Astrocyte (in vitro differentiated cells and primary cell): ENCODE data around the gene TNFSF11. TPM values are rescaled to one million over a fixed set of nuclear protein-coding genes. Genes with fewer than 3 reads are reported as not detected.

Experiments
- DNase-seq: peaks from one replicate; pipeline ENCODE4 v3.0.0-alpha.2; 2010; ENCODE audit warnings: low read depth
- FAIRE-seq: peaks from 2 replicates; lab custom pipeline; 2011; peaks lifted over from hg19 to GRCh38; lab: Jason Lieb, UNC
- H2AFZ ChIP-seq: 2 replicates; pipeline ENCODE4 v1.6.0; 2012; ENCODE audit warnings: low read depth, low read length, inconsistent platforms
- H3K27ac ChIP-seq: 2 replicates; pipeline ENCODE4 v1.5.1; 2011; ENCODE audit warnings: low read depth, low read length, inconsistent platforms
- H3K27me3 ChIP-seq: 2 replicates; pipeline ENCODE4 v1.6.0; 2011; ENCODE audit warnings: low read length, inconsistent platforms; ENCODE audit not compliant: insufficient read depth
- H3K36me3 ChIP-seq: 2 replicates; pipeline ENCODE4 v1.5.1; 2011; ENCODE audit warnings: low read length, inconsistent platforms; ENCODE audit not compliant: insufficient read depth
- H3K4me1 ChIP-seq: 2 replicates; pipeline ENCODE4 v1.5.1; 2011; ENCODE audit warnings: low read length, inconsistent platforms; ENCODE audit not compliant: insufficient read depth
- H3K4me2 ChIP-seq: 2 replicates; pipeline ENCODE4 v1.6.0; 2012; ENCODE audit warnings: low read length, inconsistent platforms
- H3K4me3 ChIP-seq: 2 replicates; pipeline ENCODE4 v1.5.1; 2011; ENCODE audit warnings: low read depth, mild to moderate bottlenecking, low read length, inconsistent platforms; ENCODE audit not compliant: insufficient read depth
- H3K79me2 ChIP-seq: 2 replicates; pipeline ENCODE4 v1.6.0; 2012; ENCODE audit warnings: mild to moderate bottlenecking, low read length, inconsistent platforms; ENCODE audit not compliant: insufficient read depth
- H3K9ac ChIP-seq: 2 replicates; pipeline ENCODE4 v1.6.0; 2012; ENCODE audit warnings: mild to moderate bottlenecking, low read length, inconsistent platforms
- H3K9me3 ChIP-seq: 2 replicates; pipeline ENCODE4 v1.5.1; 2012; ENCODE audit warnings: low read depth, mild to moderate bottlenecking, low read length, inconsistent platforms; ENCODE audit not compliant: insufficient read depth
- H4K20me1 ChIP-seq: 2 replicates; pipeline ENCODE4 v1.6.0; 2012; ENCODE audit warnings: low read length, inconsistent platforms; ENCODE audit not compliant: insufficient read depth
- H3K27ac Mint-ChIP-seq: one replicate; pipeline ENCODE4 v1.8.0; 2021; ENCODE audit warnings: mild to moderate bottlenecking, mixed read lengths; ENCODE audit not compliant: unreplicated experiment
- H3K27me3 Mint-ChIP-seq: one replicate; pipeline ENCODE4 v1.8.0; 2021; ENCODE audit warnings: low read depth, mixed read lengths; ENCODE audit not compliant: unreplicated experiment
- H3K36me3 Mint-ChIP-seq: one replicate; pipeline ENCODE4 v1.8.0; 2021; ENCODE audit warnings: low read depth, mixed read lengths; ENCODE audit not compliant: unreplicated experiment
- H3K4me1 Mint-ChIP-seq: one replicate; pipeline ENCODE4 v1.8.0; 2021; ENCODE audit warnings: low read depth, mixed read lengths; ENCODE audit not compliant: unreplicated experiment
- H3K4me3 Mint-ChIP-seq: one replicate; pipeline ENCODE4 v1.8.0; 2021; ENCODE audit warnings: mild to moderate bottlenecking, moderate library complexity, mixed read lengths; ENCODE audit not compliant: unreplicated experiment
- H3K9me3 Mint-ChIP-seq: one replicate; pipeline ENCODE4 v1.8.0; 2021; ENCODE audit warnings: mild to moderate bottlenecking, mixed read lengths; ENCODE audit not compliant: unreplicated experiment
- CTCF ChIP-seq: IDR thresholded peaks from 2 replicates; pipeline ENCODE4 v1.5.1; 2011; ENCODE audit warnings: low read depth, mild to moderate bottlenecking, inconsistent platforms, low read length, moderate library complexity; ENCODE audit not compliant: insufficient read depth
- EZH2 ChIP-seq: IDR thresholded peaks from 2 replicates; pipeline ENCODE4 v1.6.1; 2012; ENCODE audit warnings: mild to moderate bottlenecking, low read length, inconsistent platforms; ENCODE audit not compliant: insufficient read depth
- total RNA-seq: library from RNA; stranded (reverse); gene quantifications from 2 replicates; pipeline ENCODE4 v1.2.1, GENCODE V29; 2021

The TNFSF11 gene
- total RNA-seq, 1 donor from 2014 or later, result not detected

DNA sequence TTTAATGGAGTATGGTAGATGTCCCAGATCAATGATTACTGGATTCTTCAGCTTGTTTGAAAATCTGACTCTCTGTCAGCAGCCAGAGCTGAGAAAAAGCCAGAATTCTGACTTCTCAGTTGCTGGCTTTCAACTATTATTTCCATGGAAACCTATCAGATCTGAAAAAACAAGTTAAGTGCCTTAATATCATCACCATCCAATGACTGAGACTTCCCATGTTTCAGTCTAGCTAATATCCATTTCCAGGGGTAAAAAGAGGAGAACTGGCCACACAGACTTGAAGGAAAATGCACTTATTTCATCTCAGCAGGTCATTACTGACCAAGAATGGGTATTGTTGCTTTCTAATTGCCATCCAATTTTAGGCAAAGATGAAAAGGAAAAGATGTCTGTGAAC is 75.2 kb downstream of the TNFSF11 start:
- Histone ChIP-seq H3K79me2 (no peaks in the 10 kb centered on the region), H3K9me3 (no peaks in the 10 kb centered on the region), H2AFZ (no peak overlapping the region), H4K20me1 (no peaks in the 10 kb centered on the region), H3K4me3 (no peak overlapping the region), H3K27me3 (peaks cover 6% of the 10 kb centered on the region), H3K4me1 (no peaks in the 10 kb centered on the region), H3K27ac (no peak overlapping the region), H3K4me2 (no peak overlapping the region), H3K9ac (no peak overlapping the region), H3K36me3 (no peaks in the 10 kb centered on the region)
- Mint-ChIP-seq H3K27me3 (peaks cover 4% of the 10 kb centered on the region), H3K4me3 (no peak overlapping the region), H3K4me1 (no peaks in the 10 kb centered on the region), H3K9me3 (no peaks in the 10 kb centered on the region), H3K36me3 (no peaks in the 10 kb centered on the region), H3K27ac (no peak overlapping the region)
- DNase-seq (no peak), FAIRE-seq (no peak)
- TF ChIP-seq CTCF, result no peak
- TF ChIP-seq EZH2, result no peak

DNA sequence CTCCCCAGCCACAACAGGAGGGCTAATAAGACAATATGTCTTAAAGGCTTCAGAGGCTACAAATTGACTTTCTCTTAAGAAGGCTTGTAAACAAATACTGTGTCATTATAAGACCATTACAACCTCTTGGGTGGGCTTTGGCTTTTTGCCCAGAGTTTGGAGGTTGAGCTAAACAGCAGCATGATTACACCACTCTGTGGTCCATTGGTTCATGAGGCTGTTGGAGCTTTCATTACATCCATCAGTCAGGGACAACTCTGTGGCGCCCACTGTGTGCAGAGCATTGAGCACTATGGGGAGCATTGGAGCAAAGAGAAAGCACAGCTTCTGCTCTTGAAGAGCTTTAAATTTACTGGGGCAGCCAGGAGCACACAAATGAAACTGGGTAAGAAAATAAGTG is 75.9 kb downstream of the TNFSF11 start:
- Mint-ChIP-seq H3K27ac (no peak overlapping the region), H3K4me3 (no peak overlapping the region), H3K36me3 (no peaks in the 10 kb centered on the region), H3K4me1 (no peaks in the 10 kb centered on the region), H3K27me3 (peaks cover 4% of the 10 kb centered on the region), H3K9me3 (no peaks in the 10 kb centered on the region)
- Histone ChIP-seq H2AFZ (no peak overlapping the region), H3K4me1 (no peaks in the 10 kb centered on the region), H4K20me1 (no peaks in the 10 kb centered on the region), H3K9me3 (no peaks in the 10 kb centered on the region), H3K4me2 (no peak overlapping the region), H3K79me2 (no peaks in the 10 kb centered on the region), H3K4me3 (no peak overlapping the region), H3K27me3 (peaks cover 8% of the 10 kb centered on the region), H3K27ac (no peak overlapping the region), H3K36me3 (no peaks in the 10 kb centered on the region), H3K9ac (no peak overlapping the region)
- no peak for DNase-seq
- TF ChIP-seq EZH2, result no peak
- FAIRE-seq, result no peak

GRCh38 chr13:42650506-42650905 is 76.6 kb downstream of the TNFSF11 start:
- H3K4me3 Mint-ChIP-seq, result no peak overlapping the region

More at GRCh38 chr13:42650506-42650905, 76.6 kb downstream of the TNFSF11 start:
- Mint-ChIP-seq H3K27me3 (peaks cover 4% of the 10 kb centered on the region), H3K36me3 (no peaks in the 10 kb centered on the region), H3K27ac (no peak overlapping the region), H3K4me1 (no peaks in the 10 kb centered on the region), H3K9me3 (no peaks in the 10 kb centered on the region)
- Histone ChIP-seq H3K4me1 (no peaks in the 10 kb centered on the region), H3K9me3 (no peaks in the 10 kb centered on the region), H3K9ac (no peak overlapping the region), H3K36me3 (no peaks in the 10 kb centered on the region), H4K20me1 (no peaks in the 10 kb centered on the region), H2AFZ (no peak overlapping the region), H3K79me2 (no peaks in the 10 kb centered on the region), H3K4me2 (no peak overlapping the region), H3K27me3 (peaks cover 13% of the 10 kb centered on the region), H3K27ac (no peak overlapping the region), H3K4me3 (no peak overlapping the region)
- TF ChIP-seq EZH2, result no peak
- no peak for DNase-seq
- no peak for FAIRE-seq
